ENCODE measurements around the gene SPEF2.

DNA sequence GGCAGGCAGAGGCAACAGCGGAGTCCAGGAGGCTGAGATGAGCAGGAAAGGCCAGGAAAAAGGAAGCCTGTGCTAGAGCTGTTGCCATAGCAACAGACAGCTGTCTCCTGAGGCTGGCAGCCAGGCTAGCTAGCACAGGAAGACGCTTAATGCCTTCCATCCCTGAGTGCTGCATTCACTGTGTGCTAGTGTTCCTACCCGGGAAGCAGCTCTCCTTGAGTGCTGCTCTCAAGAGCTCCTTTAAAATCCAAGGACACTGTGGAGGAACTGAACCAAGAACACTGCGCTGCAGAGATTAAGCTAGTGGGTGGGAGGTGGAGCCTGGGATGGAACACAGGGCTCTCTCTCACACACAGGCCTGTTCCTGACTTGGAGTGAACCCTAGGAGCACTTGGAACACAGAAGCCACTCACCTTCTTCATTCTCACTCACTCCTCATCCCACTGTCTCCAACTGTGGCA is 185.6 kb downstream of the SPEF2 start:
- TF ChIP-seq CTCF (optimal IDR thresholded peaks at IDR 0.05 in 1 of 3, IDR thresholded peaks at IDR 0.05 in 1 of 3, conservative IDR thresholded peaks at IDR 0.05 in 1 of 3; ENCODE audit: extremely low read depth in 1 of 3, insufficient read depth in 2 of 3, low read length in 3 of 3) (no peak), EZH2 (IDR thresholded peaks at IDR 0.05; ENCODE audit: low read length) (no peak)
